Adrenal gland (tissue), 12 donors: ENCODE measurements around the gene HOXD4. TPM values are rescaled to one million over a fixed set of nuclear protein-coding genes. Genes with fewer than 3 reads are reported as not detected.

ENCODE experiments used
- DNase-seq, 7 donors: peaks; one replicate each; pipeline ENCODE4 v3.0.0-alpha.2; 2019 to 2020
- H3K27ac ChIP-seq, 5 donors: fragments of 200-600 bp; sonication (generic) in 4 of 5; 1 replicate in 3 of 5; 2 replicates in 2 of 5; pipeline versions ENCODE4 v1.5.1 to v1.8.0; 2016 to 2020; ENCODE audit warnings: mild to moderate bottlenecking in 1 of 5
- H3K27me3 ChIP-seq: fragments of 200-600 bp; 2 replicates; pipeline ENCODE4 v1.8.0; 2021
- H3K36me3 ChIP-seq, 2 donors: fragments of 200-600 bp; replicated peaks in 1 of 2; 1 replicate in 1 of 2; 2 replicates in 1 of 2; pipeline versions ENCODE4 v1.5.1 to v1.8.0; 2018 to 2022
- H3K4me1 ChIP-seq, 2 donors: fragments of 200-600 bp; replicated peaks in 1 of 2; 1 replicate in 1 of 2; 2 replicates in 1 of 2; pipeline versions ENCODE4 v1.5.1 to v1.8.0; 2018 to 2021
- H3K4me3 ChIP-seq, 4 donors: fragments of 200-600 bp; sonication (generic) in 3 of 4; one replicate each; pipeline ENCODE4 v1.5.1; 2016 to 2018
- H3K9me3 ChIP-seq, 3 donors: fragments of 200-600 bp; sonication (generic) in 1 of 3; replicated peaks in 1 of 3; 1 replicate in 2 of 3; 2 replicates in 1 of 3; pipeline versions ENCODE4 v1.5.1 to v1.8.0; 2016 to 2021
- POLR2A ChIP-seq, 2 donors: fragments of 450-650 bp; IDR thresholded peaks; one replicate each; pipeline ENCODE4 v1.6.1; 2017; ENCODE audit warnings: antibody characterized with exemption in 2 of 2, mild to moderate bottlenecking in 2 of 2, moderate library complexity in 1 of 2
- WGBS, 4 donors: extraction: QIAGEN DNeasy Blood & Tissue Kit in 2 of 4; methylation state at CpG; one replicate each; pipeline versions ENCODE4 v1.1.5 to v1.1.7; 2013 to 2017; 5-methylcytosine and 5-hydroxymethylcytosine counted together
- intact Hi-C, 2 donors: fragments of 100-400 bp; cut with DNase I; formaldehyde crosslinking; loops; one replicate each; pipeline versions ENCODE4 v1.14.1 to v1.15.0; 2022 to 2023
- polyA plus RNA-seq, 3 donors: library from polyadenylated mRNA; stranded (reverse); fragments of 200-250 nt in 2 of 3; fragments of 350-450 nt in 1 of 3; fragmentation: Illumina TruSeq in 1 of 3; extraction: RNeasy Lipid Tissue Mini Kit (QIAGEN cat#74804) in 1 of 3; gene quantifications; one replicate each; pipeline ENCODE4 v1.2.3, GENCODE V29; 2013 to 2014
- total RNA-seq, 9 donors: library from RNA; depleted of rRNA in 4 of 9; stranded (reverse); fragments of >200 nt in 4 of 9; fragments of 120-200 nt in 1 of 9; fragmentation: NEBNext Ultra II Directional in 1 of 9; extraction: Animal tissue kit (Norgen Biotek cat#: 25700) in 1 of 9; gene quantifications; one replicate each; pipeline versions ENCODE4 v1.1.0 to v1.2.4, GENCODE V29; 2013 to 2023
- TF ChIP-seq, protein P1 (sequence below), 6 experiments: fragments of 450-650 bp in 4 of 6; fragments of 200-600 bp in 2 of 6; sonication (generic) in 1 of 6; IDR thresholded peaks; 1 replicate in 5 of 6; 2 replicates in 1 of 6; pipeline versions ENCODE4 v1.5.1 to v1.8.0; 2016 to 2021; ENCODE audit warnings: antibody characterized with exemption in 6 of 6, mild to moderate bottlenecking in 2 of 6, moderate library complexity in 1 of 6
- donor health status: healthy with polysubstance abuse.
- donor health status: Bipolar disorder and iron deficiency.
- donor health status: DM: yes; HTN: yes; CAD: no.
- donor health status: DM: no; HTN: no; CAD: no.
- donor health status: DM: no; HTN: no; CAD: no.
- donor health status: DM: yes; HTN: yes; CAD: no.

The HOXD4 gene
- total and polyA plus RNA-seq, 12 donors = 1.9 to 38.5 (median 9.3) TPM

DNA sequence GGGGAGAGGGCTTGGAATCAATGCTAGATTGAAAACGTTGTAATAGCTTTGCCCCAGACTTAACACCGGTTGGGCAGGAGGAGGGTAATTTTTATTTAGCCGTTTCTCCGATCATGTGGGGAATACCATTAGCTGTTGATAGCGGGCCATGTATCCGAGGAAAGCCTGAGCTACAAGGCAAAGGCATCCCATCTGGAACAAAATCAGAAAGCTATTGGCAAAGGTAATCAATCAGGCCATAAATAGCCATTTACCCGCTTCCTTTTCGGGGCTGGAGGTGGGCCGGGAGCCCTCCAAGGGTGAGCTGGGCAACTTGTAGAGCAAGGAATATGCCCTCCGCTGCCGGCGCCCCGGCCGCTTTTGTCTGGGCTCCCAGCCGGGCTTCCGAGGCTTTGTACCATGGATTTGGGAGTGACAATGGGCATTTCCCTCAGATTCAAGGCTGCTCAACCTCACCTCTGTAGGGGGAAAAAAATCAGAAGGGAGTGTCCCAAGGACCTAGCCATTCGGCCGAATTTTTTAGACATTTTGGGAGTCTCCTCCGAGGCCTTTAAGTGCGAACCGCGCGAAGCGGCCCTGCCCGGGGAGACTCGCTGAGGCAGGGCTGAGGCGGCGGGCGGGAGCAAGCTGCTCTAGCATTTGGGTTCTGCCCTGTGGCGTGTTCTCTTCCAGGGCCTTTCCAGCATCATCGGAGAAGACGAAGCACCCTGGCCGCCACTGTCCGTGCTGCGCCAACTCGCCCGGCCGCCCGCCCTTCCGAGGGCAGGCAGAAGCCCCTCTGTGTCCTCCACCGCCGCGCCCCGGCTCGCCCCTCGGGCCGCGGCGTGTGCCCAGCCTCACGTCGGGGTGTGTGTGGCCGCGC, 29.9 kb upstream of the HOXD4 start:
- intact Hi-C loops = loop anchor here in 1 of 2 donors (5.0 to 10.0 kb wide), 2 partner anchors 516 to 693 kb away; no protein-coding TSS in a partner anchor
- peaks cover 49% of the 10 kb centered on the region for H3K27me3 ChIP-seq
- no peaks in the 10 kb centered on the region for H3K9me3 ChIP-seq
- WGBS, 4 donors = 27 to 55% (median 31%) methylated on average over 18 to 53 of the region's 53 CpGs
- no peak for TF ChIP-seq POLR2A (IDR thresholded peaks at IDR 0.05)
- TF ChIP-seq, protein P1, sequence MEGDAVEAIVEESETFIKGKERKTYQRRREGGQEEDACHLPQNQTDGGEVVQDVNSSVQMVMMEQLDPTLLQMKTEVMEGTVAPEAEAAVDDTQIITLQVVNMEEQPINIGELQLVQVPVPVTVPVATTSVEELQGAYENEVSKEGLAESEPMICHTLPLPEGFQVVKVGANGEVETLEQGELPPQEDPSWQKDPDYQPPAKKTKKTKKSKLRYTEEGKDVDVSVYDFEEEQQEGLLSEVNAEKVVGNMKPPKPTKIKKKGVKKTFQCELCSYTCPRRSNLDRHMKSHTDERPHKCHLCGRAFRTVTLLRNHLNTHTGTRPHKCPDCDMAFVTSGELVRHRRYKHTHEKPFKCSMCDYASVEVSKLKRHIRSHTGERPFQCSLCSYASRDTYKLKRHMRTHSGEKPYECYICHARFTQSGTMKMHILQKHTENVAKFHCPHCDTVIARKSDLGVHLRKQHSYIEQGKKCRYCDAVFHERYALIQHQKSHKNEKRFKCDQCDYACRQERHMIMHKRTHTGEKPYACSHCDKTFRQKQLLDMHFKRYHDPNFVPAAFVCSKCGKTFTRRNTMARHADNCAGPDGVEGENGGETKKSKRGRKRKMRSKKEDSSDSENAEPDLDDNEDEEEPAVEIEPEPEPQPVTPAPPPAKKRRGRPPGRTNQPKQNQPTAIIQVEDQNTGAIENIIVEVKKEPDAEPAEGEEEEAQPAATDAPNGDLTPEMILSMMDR (IDR thresholded peaks at IDR 0.05) = no peak
- DNase-seq = no peak
- peak overlapping the region in 2 of 4 donors; percentile 31 to 67 for H3K4me3 ChIP-seq
- no peaks in the 10 kb centered on the region for H3K36me3 ChIP-seq
- H3K4me1 ChIP-seq = peaks cover 0 to 10% of the 10 kb centered on the region in 2 donors
- peak overlapping the region in 2 of 5 donors; percentile 82 to 88 for H3K27ac ChIP-seq

DNA sequence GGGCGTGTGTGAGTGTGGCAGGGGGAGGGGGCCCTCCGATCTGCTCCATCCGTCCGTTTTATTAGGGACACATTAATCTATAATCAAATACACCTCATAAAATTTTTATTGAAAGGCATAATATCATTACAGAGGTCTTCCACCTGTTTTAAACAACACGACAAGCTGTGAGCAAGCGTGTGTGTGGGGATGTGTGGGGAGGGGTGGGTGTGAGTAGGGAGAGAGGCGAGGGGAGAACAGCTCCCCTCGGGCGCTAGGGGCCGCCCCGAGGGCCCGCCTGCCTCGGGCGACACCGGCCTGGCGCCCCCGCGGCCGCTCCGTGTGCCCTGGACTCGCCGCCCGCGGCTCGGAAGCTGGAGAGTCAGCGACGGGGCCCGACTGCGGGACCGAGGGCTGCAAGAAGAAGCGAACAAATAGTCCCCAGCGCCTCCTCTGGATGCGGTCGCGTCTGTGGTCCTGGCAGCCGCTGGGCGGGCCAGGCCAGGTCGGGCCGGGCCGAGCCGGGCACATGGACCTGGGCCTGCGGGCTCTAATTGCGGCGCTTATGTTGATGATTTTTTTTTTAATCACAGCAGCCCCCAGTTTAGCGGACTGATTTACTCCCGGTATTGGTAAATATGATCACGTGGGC, 29.2 kb upstream of the HOXD4 start:
- Histone ChIP-seq H3K27ac (peak overlapping the region in 4 of 5 donors; percentile 58 to 88 (median 79)), H3K4me3 (peak overlapping the region in 2 of 4 donors; percentile 31 to 67), H3K36me3 (no peaks in the 10 kb centered on the region), H3K27me3 (peaks cover 42% of the 10 kb centered on the region), H3K9me3 (no peaks in the 10 kb centered on the region), H3K4me1 (peaks cover 0 to 14% of the 10 kb centered on the region in 2 donors)
- DNase-seq = no peak
- 1 to 4% (median 2%) methylated on average over 30 to 47 of the region's 47 CpGs for WGBS, 4 donors
- TF ChIP-seq, protein P1 (IDR thresholded peaks at IDR 0.05) = no peak
- TF ChIP-seq POLR2A (IDR thresholded peaks at IDR 0.05) = no peak
- intact Hi-C loops = loop anchor here in 1 of 2 donors (5.0 to 10.0 kb wide), 2 partner anchors 515 to 693 kb away; no protein-coding TSS in a partner anchor

DNA sequence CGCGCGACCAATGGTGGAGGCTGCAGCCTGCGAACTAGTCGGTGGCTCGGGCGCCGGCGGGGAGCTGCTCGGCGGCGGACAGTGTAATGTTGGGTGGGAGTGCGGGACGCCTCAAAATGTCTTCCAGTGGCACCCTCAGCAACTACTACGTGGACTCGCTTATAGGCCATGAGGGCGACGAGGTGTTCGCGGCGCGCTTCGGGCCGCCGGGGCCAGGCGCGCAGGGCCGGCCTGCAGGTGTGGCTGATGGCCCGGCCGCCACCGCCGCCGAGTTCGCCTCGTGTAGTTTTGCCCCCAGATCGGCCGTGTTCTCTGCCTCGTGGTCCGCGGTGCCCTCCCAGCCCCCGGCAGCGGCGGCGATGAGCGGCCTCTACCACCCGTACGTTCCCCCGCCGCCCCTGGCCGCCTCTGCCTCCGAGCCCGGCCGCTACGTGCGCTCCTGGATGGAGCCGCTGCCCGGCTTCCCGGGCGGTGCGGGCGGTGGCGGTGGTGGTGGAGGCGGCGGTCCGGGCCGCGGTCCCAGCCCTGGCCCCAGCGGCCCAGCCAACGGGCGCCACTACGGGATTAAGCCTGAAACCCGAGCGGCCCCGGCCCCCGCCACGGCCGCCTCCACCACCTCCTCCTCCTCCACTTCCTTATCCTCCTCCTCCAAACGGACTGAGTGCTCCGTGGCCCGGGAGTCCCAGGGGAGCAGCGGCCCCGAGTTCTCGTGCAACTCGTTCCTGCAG, 28.5 kb upstream of the HOXD4 start, which contains the start of gene HOXD9:
Gene HOXD9, plus strand, starts transcription at position 37 of the 728 bp plus-strand sequence. Its CDS starts 50 bp downstream, at position 87.
- intact Hi-C loops = loop anchor here in 1 of 2 donors (5.0 to 10.0 kb wide), 2 partner anchors 514 to 692 kb away; no protein-coding TSS in a partner anchor
- Histone ChIP-seq H3K4me1 (peaks cover 0 to 17% of the 10 kb centered on the region in 2 donors), H3K36me3 (no peaks in the 10 kb centered on the region), H3K4me3 (peak within 1 kb of the TSS; percentile 31 to 67 (median 52)), H3K27me3 (peaks cover 35% of the 10 kb centered on the region), H3K27ac (peak within 1 kb of the TSS in 4 of 5 donors; percentile 58 to 88 (median 79)), H3K9me3 (no peaks in the 10 kb centered on the region)
- peak; percentile 81 to 90 (median 83) for DNase-seq
- peak; percentile 23 to 69 for TF ChIP-seq POLR2A (IDR thresholded peaks at IDR 0.05)
- TF ChIP-seq, protein P1 (IDR thresholded peaks at IDR 0.05) = peak in 1 of 6 experiments; percentile 3
- WGBS, 4 donors = 0 to 1% (median 1%) methylated on average over 7 to 84 of the region's 84 CpGs
